SKM-1 (cell line): ENCODE results near the gene PRDM16.

Experiments used
- DNase-seq: peaks from one replicate; lab custom pipeline; 2025; ENCODE audit not compliant: unreplicated experiment; lab: John Stamatoyannopoulos, UW

PRDM16 gene

DNA sequence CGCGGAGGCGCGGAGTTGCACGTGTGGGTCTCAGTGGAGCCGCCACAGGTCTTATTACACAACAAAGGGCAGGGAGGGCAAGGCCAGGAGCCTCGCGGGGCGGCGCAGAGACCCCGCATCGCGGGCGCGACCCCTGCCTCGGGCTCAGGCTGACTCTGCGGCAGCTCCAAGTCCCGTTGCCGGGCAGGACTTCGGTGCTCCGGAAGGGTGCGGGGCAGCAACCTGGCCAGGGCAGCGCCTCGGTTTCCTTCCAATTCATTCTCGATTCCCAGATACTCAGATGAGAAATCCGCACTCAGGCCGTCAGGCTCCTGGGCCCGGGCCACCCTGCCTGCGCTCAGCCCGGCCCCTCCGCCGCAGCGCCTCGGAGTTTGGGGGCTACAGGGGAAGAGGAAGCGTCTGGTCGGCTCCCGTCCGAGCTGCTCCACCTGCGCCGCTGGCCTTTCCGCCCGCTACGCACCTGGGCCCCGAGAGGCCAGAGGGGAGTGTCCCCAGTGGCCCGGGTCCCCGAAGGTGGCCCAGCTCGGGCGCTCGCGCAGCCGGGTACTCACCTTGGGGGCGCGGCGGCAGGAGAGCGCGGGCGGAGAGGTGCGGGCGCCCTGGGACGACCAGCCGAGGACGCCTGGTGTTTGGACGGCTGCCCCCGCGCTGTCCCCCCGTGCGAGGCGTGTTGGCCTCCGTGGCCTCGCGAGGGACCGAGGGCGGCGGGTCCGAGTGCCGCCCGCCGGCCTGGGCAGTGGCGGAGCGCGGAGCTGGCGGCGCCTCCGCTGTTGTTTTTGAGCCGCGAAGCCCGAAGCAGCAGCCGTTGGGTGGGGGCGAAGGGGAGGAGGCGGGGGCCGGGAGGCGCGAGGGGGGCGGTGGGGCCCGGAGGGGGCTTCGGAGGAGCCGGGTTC is 1.1 kb upstream of the PRDM16 start:
- DNase-seq = no peak

- DNase-seq = no peak
Observed at GRCh38 chr1:3069491-3070308, 697 bp downstream of the PRDM16 start.

DNA sequence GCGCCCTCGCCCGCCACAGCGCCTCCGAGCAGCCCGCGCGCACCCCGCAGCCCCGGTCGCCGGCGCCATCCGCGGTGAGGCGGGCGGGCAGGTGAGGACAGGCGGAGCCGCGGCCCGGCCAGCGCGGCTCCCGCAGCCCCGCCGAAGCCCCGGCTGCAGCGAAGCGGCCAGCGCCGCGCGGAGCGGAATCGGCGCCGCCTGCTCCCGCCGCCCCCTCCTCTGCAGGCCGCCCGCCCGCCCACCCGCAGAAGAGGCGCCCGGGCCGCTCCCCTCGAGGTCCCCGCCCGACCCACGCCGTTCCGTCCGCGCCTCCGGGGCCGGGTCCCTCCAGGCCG is 1.3 kb downstream of the PRDM16 start:
- DNase-seq = no peak

GRCh38 chr1:3070644-3071564 is 1.9 kb downstream of the PRDM16 start:
- no peak for DNase-seq

GRCh38 chr1:3071565-3072390 is 2.8 kb downstream of the PRDM16 start:
- DNase-seq = no peak

DNA sequence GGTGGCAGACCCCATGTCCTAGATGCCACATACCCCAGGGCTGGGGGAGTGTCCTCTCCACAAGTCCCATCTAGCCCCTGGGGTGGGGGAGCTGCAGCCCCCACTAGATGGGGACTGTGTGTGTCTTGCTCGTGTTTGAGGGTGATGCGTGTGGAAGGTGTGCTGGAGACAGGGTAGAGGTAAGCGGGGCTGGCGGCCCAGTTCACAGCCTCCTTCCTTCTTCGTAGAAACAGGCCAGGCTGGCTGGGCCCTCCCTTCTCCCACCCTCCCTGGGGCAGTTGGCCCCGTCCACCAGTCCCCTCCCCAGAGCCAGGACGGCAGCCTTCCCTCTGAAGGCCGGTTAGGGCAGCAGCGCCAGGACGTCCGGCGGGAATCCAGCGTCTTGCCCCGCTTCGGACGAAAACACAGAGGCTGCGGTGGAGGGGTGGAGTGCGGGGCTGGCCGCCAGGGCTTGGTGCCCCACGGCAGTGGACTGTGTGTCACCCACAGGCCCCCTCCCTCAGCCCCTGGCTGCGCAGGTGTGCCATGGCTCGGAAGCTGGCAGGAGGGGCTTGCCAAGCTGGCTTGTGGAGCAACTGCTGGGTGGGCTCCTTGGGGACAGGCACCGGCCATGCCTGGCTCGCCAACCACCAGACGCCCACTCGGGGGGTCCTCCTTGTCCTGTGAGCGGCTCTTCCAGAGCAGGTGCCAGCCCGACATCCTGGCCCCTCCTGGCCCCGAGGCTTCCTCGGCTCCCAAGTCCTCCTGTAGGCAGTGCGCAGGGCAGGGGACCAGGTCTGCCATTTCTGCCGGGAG is 3.6 kb downstream of the PRDM16 start:
- no peak for DNase-seq

- DNase-seq = no peak
Observed at GRCh38 chr1:3073186-3073488, 4.1 kb downstream of the PRDM16 start.

DNA sequence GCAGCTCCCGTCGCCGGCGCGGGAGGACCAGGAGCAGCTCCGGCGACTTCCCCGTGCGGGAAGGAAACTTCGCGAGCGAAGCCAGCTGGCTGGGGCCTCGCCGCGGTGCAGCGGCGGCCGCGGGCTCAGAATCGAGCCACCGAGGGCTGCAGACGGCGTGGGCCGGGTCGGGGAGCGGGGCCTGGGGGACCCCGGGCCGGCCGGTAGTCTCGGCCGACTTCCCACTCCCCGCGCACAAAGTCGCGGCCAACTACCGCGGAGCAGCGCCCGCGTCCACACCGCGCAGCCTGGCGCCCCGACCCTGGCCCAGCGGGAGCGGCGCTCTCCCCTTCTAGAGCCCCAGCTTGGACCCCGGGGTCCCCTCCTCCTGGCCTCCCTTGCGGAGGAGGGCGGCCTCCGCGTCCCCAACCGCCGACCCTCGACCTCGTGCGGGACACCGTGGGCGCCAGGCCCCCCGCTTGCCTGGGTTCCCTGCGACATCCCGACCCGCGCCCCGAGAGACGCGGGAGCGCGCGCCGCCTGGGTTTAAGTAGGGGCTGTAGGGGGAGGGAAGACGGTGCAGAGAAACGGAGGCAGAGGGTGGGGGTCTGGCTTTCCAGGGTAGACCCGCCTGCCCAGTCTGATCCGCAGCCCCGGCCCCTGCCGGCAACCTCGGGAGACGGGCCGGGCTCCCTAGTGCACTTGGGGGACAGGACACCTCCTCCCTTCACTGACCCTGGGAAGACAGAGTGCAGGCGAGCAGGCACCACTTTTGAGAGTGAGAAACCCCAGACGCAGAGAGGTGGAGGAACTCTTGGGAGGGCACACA is 4.7 kb downstream of the PRDM16 start:
- DNase-seq = no peak

DNA sequence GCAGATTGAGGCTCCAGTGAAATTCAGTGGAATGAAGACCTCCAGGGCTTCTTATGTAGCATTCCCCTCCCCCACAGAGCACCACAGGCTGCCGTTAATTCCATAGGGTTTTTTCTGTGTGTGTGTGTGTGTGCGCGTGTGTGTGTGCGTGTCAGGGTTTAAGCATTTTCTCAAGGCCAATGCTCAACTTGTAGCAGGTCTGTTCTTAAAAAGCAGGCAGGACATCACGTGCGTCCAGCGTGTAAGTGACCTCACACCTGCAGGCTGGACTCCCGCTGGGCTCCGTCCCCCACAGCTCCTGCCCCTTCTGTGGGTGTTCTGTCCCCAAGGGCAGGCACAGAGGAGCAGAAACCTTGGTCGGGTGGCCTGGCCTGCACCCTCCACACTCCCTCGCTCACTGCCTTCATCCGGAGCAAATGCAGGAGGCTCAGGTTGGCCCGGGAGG is 5.3 kb downstream of the PRDM16 start:
- DNase-seq = no peak

GRCh38 chr1:3074800-3075199 is 5.8 kb downstream of the PRDM16 start:
- DNase-seq = no peak

GRCh38 chr1:3075666-3076362 is 6.8 kb downstream of the PRDM16 start:
- no peak for DNase-seq

DNA sequence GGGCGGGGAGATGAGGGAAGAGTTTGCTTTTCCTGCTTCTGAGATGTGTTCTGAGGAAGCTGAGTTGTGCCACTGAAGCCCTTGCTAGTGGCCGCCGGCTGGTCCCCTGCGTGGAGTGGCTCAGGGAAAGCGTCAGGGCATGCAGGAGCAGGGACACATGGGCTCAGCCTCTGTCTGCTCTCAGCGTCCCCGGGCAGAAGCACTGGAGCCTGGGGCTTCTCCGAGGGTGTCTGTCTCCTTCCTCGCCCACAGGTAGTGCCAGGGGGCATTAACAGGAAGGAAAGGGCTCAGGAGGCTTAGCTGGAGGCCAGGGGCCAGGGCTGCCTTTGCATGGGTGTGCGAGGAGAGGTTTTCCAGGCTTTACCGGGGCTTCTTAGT is 7.3 kb downstream of the PRDM16 start:
- DNase-seq = no peak

GRCh38 chr1:3077081-3077480 is 8.1 kb downstream of the PRDM16 start:
- DNase-seq = no peak

- DNase-seq = no peak
Observed at GRCh38 chr1:3077561-3077960, 8.6 kb downstream of the PRDM16 start.

DNA sequence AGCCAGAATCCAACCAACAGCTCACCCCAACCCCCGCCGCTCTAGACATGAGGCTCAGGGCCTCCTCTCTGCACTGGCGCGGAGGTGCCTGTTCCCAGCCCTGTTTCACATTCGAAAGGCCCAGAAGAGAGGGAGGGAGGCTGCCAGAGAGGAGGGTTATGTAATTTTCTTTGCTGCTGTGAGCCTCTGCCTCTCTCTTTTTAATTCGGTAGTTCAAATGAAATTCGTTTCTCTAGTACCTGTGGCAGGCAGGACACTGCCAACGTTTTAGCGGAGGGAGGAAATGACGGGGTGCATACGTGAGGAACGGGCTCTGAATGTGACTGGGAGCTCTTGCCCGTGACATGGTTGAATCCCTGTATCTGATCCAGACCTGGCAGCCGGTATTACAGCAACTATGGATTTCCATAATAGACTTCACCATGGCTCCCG is 9.4 kb downstream of the PRDM16 start:
- DNase-seq = no peak

GRCh38 chr1:3078871-3079270 is 9.9 kb downstream of the PRDM16 start:
- no peak for DNase-seq

GRCh38 chr1:3079381-3080052 is 10.5 kb downstream of the PRDM16 start:
- DNase-seq = no peak
